GM20000 (cell line): Measurements from ENCODE around the gene CYP8B1.

Experiments used
- DNase-seq: peaks from one replicate; pipeline ENCODE4 v3.0.0; 2012; ENCODE audit warnings: low spot score
- TF ChIP-seq, protein P1 (sequence below): IDR thresholded peaks from 2 replicates; pipeline ENCODE4 v1.5.1; 2012; ENCODE audit warnings: mild to moderate bottlenecking, control low read depth; ENCODE audit errors: extremely low read depth, missing control alignments

CYP8B1 gene

DNA sequence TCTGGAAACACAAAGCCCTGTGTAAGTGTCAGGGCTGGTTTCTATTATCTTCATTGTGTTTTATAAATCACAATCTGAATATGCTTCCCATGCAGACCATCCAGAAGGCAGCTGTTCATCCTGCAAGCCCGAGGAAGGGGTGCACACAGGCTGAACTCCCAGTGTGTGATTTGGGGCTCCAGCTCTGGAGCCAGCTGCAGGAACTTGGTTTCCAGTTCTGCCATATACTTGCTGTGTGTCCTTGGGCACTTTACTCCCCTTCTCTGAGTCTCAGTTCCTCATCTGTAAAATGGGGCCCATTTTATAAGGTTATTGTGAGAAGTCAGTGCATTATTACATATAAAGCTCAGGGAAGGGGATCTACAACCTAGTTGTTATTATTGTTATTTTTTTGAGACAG is 22.6 kb downstream of the CYP8B1 start:
- no peak for DNase-seq
- TF ChIP-seq, protein P1, sequence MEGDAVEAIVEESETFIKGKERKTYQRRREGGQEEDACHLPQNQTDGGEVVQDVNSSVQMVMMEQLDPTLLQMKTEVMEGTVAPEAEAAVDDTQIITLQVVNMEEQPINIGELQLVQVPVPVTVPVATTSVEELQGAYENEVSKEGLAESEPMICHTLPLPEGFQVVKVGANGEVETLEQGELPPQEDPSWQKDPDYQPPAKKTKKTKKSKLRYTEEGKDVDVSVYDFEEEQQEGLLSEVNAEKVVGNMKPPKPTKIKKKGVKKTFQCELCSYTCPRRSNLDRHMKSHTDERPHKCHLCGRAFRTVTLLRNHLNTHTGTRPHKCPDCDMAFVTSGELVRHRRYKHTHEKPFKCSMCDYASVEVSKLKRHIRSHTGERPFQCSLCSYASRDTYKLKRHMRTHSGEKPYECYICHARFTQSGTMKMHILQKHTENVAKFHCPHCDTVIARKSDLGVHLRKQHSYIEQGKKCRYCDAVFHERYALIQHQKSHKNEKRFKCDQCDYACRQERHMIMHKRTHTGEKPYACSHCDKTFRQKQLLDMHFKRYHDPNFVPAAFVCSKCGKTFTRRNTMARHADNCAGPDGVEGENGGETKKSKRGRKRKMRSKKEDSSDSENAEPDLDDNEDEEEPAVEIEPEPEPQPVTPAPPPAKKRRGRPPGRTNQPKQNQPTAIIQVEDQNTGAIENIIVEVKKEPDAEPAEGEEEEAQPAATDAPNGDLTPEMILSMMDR: no peak

DNA sequence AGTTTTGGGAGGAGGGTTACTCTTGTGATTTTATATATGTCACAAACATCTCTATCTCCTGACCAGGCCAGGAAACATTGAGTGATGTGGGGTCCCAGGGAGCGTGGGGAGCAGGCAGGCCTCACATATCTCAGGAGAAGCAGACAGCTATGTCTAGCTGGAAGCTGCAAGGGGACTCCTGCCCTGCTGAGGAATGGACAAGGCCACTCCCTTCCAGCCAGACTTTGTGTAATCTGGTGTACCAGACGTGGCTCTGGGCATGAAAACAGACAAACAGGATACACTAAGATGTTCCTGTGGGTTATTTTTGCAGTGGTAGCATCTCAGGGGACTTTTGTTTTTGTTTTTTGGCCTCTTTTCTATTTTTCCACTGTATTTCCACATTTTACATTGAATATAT is 23.2 kb downstream of the CYP8B1 start:
- DNase-seq: no peak
- TF ChIP-seq, protein P1: no peak

DNA sequence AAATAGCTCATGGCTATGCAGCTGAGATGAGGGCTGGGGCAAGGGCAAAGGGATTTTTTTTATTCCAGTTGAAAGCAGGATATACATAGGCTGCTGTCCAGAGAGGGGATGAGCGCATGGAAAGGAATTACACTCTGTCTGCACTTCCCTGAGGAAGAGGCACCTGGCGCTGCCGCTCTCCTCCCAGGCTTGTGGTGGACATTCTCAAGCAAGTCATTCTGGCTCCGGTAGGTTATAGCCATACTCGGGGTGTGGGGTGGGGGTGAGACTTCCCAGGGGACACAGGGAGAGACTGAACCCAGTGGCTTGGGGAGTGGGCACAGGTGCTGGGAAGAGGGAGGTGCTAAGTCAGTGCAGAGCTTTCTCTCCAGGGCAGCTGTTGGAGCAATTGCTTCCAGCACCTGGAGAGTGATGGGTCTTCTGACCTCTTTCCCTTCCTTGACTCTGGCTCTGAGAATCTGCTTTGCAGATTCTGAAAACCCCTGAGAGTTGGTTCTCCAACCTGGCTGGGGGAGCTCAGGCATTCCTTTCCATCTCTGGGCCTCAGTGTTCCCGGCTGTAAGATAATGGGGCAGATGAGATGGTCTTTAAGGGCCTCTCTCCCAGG is 24.3 kb downstream of the CYP8B1 start:
- no peak for DNase-seq
- TF ChIP-seq, protein P1: no peak

DNA sequence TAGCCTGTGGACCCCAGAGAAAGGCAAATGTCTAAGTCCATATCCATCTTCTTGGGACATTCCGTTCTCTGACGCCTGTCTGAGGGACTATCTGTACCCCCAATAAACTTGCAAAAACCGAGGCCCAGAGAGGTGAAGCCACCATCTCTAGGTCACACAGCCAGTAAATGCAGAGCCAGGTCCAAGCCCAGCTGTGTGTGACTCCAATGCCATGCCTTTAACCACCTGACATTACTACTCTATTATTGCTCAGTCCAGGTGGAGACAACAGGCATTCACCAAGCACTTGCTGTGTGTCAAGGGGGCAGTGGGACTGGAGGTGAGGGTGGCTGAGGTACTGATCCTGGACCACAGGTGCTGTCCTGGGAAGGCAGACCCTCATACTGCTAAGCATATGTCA is 25.4 kb downstream of the CYP8B1 start:
- DNase-seq: no peak
- TF ChIP-seq, protein P1: no peak

DNA sequence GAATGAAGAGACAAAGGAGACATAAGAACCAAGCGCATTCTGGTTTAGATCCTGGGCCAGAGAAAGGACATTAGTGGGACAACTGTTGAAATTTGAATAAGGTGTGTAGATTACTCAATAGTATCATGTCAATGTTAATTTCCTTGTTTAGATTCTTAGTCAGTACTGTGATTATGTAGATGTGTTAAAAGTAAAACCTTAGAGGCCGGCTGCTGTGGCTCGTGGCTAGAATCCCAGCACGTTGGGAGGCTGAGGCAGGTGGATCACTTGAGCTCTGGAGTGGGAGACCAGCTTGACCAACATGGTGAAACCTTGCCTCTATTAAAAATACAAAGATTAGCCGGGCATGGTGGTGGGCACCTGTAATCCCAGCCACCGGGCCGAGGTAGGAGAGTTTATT is 26.7 kb downstream of the CYP8B1 start:
- TF ChIP-seq, protein P1: no peak
- DNase-seq: no peak

DNA sequence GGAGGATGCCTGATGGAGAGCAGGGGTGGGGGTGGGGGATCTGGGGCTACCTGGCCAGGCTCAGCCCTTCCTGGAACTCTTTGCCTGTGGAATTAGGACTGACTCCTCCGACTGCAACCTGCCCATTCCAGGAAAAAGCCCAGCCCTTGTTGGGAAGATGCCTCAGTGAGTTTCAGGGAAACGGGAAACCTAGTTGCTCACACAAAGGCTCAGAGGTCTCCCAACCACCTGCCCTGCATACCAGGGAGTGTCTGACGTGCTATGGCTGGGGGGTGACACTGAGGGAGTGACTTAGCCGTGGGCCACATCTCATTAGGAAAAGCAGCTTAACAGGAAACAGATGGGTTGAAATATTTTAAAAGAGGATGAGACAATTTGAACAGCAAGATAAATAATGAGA is 27.9 kb downstream of the CYP8B1 start:
- TF ChIP-seq, protein P1: no peak
- no peak for DNase-seq

DNA sequence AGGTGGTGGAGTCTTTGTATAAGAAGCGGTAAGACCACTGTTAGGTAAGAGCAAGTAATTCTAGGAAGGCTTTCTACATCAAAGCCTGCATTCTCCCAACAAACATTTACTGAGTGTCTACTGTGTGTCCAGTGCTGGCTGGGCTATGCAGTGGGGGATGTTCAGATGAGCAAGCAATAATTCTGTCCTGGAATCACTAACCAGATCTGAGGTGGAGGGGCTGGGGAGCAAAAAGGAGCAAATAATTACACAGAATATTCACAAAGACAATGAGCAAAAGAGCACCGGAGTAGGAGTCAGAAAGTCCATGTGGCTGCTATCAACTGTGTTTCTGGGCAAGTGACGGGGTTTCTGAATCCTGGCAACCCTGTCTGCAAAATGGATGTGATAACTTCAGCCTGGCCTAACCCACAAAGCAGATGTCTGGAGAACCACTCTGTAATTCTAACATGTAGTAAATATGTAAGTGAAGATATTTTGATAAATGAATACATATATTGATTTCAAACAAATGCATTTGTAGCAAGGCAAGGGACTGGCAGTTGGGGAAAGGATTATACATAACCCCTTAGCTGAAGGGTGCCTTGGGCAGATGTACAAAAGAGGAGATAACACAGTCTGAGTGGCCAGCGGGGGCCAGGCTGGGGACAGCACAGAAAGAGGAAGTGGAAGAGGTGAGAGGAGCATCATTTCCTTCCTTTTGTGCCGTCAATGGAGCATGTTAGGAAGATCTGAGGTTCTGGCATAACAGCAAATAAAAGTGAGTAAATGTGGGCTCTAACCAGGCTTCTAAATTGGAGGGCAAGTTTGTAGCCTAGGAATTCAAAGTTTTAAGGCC is 28.8 kb downstream of the CYP8B1 start:
- DNase-seq: peak; percentile 57
- TF ChIP-seq, protein P1: no peak
